ENCODE measurements around the gene AKAP6.

DNA sequence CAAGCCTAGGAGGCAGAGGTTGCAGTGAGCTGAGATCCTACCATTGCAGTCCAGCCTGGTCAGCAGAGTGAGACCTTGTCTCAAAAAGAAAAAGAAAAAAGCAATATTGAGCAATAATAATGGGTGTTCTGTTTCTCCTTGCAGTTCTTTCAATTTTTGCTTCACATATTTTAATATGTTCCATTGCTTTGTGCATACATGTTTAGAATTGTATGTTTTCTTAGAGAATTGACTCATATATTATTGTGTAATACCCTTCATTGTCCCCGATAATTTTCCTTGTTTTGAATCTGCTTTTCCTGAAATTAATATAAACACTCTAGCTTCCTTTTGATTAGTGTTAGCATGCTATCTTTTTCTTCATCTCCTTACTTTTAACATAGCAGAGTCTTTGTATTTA is 471.2 kb downstream of the AKAP6 start:
- TF ChIP-seq CTCF (IDR thresholded peaks at IDR 0.05; ENCODE audit: insufficient read depth, low read depth, low read length): no peak
- no peak for TF ChIP-seq EZH2 (IDR thresholded peaks at IDR 0.05; ENCODE audit: insufficient read depth, low read length)
